NCI-H2196 (cell line): Measurements from ENCODE around the gene RBPJ.

Experiments
- DNase-seq: peaks from one replicate; lab custom pipeline; 2025; ENCODE audit not compliant: unreplicated experiment; lab: John Stamatoyannopoulos, UW

RBPJ gene

DNA sequence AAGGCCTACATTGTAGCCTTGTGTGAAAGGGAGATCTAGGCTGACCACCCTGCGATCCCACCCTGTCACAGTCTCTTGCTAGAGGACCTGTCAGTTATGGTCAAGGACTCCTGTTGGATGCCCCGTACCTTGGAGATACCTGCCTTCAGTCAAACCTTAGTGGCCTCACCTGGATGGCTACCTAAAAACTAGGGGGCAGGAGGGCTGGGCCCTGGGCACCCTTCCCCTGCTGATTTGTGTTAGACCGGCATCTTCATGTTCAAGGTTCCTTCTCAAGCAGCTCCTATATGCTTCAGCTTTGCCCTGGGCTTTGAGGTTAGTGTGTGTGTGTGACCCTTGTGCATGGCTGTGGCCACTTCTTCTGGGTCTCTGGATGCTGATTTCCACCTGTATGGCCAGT lies 134.1 kb downstream of the RBPJ start:
- no peak for DNase-seq

DNA sequence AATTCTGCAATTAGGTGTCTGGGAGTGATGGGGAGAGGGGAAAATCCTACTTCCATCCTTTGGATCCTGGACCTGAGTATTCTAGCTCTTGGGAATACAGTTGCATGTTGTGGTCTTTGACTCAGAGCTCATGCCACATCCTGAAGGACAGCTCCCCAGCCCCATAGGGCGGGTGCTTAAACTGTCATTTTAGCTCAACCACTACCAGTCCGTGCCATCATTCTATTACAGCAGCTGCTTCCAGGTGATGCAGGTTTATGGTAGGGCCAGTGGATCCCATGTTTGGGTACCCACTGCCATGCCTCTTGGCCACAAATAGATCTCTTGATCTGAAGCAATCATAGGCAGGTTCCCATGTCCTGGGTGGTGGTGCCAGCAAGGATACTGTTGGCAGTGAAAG lies 134.8 kb downstream of the RBPJ start:
- DNase-seq = no peak

DNA sequence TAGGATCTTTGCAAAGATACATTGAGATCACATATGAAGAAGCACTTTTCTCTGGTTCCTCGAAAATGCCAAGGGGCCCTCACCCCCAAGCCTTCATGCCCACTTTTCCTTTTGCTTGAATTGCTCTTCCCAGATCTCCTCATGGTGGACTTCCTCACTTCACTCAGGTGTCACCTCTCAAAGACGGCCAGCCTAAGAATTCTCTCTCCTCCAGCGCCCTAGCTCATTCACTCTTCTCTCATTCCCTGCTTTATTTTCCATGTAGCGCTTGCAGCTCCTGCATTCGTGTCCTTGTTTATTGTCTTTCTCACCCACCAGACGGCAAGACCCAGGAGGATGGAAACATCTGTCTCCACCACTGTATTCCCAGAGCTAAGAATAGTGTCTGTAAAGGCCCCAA lies 136.6 kb downstream of the RBPJ start:
- no peak for DNase-seq

DNA sequence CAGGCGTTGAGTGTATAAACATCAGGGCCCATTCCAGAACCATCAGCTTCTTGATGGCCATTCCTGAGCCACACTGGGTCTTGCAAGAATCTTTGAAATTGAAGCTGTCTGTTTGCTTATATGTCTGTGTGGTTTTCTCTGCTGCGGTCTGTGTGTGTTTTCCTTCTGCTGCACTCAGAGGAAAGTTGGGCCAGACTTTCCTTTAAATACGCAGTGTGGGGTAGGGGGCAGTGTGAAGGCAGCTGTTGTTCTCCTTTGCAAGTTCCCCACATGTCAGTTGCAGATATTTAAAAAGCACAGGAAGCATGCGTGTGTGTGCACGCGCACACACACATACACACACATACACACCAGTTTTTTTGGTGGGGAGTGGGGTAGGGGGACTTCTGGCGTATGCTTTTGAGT lies 137.3 kb downstream of the RBPJ start:
- DNase-seq = no peak

DNA sequence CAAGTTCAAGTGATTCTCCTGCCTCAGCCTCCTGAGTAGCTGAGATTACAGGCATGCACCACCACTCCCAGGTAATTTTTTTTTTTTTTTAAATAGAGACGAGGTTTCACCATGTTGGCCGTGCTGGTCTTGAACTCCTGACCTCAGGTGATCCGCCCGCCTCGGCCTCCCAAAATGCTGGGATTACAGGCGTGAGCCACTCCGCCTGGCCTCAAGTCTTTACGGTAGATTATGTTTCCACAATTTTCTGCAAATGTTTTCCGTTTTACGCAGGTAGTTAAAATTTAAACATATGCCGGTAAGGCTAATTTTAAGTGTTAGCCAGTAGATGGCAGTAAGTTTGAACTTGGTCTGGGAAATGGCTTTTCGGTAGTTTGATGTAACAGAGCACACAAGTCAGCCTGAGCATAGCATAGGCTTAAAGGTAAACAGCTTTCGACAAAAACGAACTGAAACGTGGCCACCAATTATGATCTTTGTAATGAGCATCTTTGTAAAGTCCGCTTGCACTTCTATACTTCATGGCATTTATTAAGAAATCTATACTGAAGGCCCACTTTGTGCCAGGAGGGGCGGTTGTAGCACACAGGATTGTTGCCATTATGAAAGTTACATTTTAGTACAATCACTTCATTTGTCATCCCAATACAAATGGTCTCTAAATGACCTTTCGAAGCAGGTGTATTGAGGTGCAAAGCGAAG lies 138.4 kb downstream of the RBPJ start:
- DNase-seq = peak; percentile 19

DNA sequence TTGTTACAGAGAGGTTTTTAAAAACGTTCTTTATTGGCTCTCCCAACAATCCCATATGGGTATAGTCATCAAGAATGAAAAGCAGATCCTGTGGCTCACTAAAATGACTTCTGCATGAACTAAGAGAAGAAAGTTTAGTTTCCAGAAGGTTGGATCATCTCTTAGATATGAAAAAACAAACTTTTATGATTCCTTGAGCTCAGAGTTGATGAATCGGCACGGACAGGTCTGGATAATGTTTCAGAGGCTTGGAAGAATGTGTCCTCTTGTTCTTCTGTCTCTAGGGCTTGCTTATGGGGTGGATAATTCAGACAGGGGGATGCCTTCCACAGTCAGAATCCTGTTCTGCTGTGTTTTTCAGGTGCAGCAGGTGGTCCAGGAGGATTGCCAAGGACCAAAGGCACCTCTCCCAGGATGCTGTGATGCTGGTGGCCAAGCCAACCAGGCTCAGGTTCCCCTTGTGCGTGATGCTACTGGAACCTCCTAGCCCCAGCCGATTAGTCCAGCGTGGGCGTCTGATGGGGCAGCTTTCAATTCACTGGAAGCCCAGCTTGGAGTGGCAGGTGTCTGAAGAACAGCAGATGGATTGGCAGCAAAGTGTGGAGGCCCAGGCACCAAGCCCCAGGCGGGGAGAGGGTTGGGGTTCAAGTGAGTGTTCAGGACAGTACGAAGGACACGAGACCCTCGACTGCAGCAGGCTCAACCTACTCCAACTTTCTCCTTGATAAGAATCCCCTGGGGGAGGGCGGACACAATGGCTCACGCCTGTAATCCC lies 139.1 kb downstream of the RBPJ start:
- no peak for DNase-seq

DNA sequence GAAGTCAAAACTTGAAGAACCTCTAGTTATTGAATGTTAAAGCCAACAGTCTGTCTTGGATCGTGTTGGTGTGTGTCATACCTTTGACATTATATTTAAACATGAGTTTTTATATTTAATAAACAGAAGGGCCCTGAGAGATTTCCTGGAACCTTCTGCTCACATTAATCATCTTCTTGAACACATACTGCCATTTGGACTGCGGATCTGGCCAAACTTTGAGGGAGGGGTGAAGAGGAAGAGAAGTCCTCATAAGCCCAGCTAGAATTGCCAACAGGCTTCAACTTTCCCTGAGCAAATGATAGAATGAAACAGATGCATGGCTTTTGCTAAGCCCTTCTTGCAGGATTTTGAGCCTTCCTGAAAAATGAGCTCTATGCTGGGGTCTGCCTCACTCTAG lies 142.1 kb downstream of the RBPJ start:
- DNase-seq = no peak

DNA sequence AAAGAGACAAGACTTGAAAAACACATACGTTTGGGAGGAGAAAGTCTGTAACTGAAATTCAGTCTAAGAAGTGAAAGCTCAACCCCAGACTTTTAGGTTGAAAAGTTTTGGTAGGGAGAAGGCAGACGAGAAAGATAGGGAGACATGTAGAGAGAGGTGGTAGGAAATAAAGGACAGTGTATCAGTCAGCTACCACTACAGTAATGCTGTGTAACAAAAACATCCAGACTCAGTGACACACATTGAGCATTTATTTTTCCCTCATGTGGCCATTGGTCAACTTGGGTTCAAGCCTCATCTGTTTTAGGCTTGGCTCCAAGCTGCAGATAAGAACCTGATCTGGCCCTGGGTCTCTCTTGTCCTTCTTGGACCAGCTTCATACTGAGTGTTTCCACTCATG lies 142.6 kb downstream of the RBPJ start:
- no peak for DNase-seq

DNA sequence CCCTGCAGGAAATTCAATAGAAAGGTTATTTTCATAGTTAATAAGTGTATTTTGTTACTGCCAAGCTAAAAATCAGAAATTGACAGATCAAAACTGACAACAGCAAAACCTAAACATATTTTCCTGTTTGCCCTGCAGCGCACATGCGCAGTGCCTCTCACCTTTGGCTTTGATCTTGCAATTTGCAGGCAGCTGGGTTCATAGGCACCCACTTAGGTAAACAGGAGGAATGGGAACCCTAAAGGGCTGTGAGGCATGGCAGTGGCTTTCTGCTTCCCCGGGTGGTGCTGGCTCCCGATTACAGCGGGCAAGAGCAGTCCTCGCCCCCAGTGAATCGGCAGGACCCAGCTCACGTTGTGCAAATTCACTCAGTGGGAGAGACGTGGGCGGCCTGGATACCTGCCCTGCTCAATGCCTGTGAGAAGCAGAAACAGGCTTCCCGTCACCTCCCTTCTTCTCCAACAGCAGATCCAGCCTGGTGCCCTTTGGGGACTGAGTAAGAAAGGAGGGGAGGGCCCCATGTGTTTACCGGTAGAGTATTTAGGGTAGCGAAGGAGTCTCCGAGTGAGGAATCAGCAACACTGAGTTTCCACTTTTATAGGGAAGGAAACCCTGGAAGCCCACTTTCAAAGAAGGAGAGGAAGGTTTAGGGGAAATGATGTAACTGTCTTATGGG lies 143.7 kb downstream of the RBPJ start:
- no peak for DNase-seq

DNA sequence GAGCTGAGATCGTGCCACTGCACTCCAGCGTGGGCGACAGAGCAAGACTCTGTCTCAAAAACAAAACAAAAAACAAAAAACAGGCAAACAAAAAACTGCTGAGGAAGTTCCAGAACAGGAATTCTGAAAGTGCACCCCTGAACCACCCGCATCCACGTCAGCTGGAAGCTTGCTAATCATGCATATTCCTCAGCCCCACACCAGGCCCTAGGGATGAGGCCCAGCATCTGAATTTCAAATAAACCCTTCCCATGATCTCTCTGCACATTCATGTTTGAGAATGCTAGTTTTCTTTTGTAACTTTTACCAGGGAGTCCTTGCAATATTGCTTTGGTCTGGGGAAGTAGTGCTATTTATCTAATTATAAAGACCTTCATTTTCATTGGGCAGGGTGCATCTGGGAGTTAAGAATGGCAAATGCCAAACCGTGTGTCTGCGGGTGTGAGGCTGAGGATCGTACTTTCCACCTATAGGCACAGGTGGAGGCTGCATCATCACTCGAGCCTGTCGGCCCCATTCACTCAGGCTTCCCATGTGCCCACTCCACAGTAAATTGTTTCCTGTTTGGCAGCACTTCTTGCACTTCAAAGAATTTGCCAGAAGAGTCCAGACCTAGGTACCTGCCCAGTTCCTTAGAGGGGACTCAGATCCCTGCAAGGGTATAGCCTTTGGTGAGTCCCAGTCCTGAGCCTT lies 145.9 kb downstream of the RBPJ start:
- DNase-seq = no peak

DNA sequence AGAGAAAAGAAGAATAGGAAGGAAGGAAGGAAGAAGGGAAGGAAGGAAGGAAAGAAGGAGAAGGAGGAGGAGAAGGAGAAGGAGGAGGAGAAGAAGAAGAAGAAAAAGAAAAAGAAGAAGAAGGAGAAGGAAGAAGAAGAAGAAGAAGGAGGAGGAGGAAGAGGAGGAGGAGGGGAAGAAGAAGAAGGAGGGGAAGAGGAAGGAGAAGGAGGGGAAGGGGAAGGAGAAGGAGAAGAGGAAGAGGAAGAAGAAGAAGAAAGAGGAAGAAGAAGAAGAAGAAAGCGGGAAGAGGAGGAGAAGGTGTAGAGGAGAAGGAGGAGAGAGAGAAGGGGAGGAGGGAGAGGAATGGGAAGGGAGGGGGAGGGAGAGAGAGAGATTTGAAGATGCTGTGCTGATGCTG lies 146.9 kb downstream of the RBPJ start:
- DNase-seq = no peak

DNA sequence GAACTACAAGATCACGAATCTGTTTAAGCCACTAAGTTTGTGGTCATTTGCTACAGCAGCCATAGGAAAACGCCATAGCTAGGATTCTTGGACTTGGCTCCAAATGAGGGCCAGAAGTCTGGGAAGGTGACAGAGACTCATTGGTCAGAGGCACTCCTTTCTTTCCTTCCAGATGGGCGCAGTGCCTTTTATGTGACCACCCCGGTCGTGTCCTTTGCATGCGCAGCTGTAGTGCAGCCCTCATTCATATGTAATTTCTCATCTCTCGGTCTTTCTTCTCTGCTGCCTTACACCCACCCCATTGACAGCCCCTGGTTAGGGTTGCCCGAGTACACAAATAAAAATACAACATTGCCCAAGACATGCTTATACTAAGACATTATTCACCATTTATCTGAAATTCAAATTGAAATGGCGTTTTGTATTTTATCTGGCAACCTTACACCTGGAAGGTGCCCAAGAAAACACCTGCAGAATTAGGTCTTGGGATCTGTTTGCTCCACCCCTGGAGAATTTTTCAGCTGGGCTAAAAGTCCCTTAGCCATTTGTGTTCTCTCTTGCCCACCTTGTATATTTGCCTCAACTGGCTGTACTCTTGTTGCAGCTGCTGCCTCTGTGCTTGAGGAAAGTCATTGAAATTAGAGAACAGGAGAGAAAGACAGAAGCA lies 147.6 kb downstream of the RBPJ start:
- DNase-seq = no peak

DNA sequence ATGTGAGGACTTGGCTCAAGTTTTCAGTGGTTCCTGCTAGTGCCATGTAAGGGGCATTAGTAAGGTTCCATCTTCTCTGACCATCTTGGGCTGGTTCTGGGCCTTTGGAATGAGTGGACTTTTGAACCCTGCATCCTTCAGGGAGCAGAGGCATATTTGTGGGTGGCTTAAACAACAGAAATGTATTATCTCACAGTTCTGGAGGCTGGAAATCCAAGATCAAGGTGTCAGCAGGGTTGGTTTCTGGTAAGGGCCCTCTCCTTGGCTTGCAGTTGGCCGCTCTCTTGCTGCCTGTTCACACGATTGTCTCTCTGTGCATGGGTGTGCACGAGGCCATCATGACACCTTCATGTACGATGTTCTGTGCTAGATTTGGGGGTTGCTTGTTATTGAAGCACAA lies 148.2 kb downstream of the RBPJ start:
- DNase-seq = no peak

DNA sequence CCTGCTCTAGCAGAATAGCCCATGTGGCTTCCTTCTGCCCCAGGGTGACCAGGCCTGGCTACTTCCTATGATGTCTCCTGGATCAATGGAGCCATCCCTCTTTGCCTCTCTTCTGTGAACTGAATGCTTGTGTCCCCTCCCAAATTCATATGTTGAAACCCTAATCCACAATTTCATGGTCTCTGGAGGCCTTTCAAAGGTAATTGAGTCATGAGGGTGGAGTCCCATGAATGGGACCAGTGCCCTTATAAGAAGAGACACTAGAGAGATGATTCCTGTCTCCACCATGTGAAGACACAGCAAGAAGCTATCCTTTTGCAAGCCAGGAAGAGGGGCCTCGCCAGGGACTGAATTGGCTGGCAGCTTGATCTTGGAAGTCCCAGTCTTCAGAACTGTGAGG lies 151.1 kb downstream of the RBPJ start:
- DNase-seq = no peak

DNA sequence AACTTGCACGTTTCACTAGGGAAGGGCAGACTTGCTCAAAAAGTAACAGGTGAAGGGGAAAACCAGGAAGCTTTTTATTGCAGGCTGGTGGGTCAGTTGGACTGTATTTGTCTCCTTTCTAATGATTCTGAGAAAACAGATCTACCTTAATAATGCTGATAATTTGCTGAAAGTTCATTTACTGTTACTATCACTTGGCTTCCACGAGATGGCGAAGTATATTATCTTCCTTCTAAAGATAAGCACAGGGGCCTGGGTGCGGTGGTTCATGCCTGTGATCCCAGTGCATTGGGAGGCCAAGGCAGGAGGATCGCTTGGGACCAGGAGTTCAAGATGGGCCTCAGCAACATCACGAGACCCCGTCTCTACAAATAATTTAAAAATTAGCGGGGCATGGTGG lies 153.1 kb downstream of the RBPJ start:
- no peak for DNase-seq

DNA sequence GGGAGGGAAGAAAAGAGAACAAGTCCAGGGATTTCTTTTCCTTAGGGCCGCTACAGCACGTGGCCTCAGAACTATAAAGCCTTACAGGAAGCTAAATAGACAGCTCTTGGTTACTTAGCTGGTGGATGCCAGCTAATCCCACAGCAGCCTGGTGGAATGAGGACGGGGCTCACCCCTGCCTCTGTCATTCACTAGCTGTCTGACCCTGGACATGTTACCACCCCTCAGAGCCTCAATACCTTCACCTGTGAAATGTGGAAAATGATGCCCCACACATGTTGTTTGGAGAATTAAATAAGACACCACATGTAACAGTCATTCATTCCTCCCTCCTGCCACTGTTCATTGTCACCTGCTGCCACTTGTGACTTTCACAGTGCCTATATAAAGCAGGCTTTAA lies 153.7 kb downstream of the RBPJ start:
- no peak for DNase-seq

DNA sequence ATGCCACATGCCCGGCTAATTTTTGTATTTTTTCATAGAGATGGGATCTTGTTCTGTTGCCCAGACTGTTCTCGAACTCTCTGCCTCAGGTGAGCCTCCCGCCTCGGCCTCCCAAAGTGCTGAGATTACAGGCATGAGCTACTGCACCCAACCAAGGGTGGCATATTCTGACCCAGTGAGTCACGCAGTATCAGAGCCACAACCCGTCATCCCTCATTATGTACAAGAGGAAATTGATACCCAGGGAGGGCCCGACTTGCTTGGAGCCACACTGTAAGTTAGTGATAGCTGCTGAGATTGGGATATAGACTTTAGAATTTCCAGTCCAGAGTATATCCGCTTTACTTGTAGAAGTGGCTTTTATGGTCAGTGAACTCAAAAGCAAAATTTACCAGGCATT lies 154.9 kb downstream of the RBPJ start:
- no peak for DNase-seq

DNA sequence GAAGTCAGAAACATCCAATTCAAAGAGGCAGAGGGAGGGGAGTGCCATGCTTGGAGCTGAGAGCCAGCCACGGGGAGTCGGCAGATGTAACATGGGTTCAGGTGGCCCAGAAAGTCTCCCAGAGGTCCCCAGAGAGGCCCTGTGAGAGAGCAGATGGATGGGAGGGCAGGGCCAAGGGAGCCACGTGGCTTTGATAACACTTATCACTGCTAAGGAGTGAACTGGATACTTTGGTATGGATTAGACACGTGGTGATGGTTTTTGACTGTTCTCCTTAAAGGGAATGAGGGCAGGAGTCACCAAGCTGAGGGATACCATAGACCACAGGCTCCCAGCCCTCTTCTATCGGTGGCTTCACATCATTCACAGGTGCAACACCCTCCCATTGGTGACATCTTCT lies 155.7 kb downstream of the RBPJ start:
- DNase-seq = no peak

DNA sequence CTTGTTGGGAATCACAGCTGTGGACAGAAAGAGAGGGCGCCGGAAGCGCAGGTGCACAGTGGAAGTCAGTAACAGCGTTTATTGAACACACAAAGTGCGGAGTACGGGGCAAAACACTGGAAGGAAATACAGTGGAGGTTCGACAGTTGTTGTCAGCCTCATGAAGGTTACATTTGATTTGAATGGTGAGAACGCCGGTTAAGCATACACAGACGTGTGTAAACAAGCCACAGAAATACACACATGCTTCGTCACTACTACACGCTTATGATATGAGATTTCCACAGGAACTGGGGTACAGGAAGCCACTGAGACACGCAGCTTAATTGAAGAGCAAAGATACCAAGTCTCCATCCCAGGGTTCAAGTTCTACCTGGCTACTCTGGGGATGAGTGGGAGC lies 157.5 kb downstream of the RBPJ start:
- no peak for DNase-seq

DNA sequence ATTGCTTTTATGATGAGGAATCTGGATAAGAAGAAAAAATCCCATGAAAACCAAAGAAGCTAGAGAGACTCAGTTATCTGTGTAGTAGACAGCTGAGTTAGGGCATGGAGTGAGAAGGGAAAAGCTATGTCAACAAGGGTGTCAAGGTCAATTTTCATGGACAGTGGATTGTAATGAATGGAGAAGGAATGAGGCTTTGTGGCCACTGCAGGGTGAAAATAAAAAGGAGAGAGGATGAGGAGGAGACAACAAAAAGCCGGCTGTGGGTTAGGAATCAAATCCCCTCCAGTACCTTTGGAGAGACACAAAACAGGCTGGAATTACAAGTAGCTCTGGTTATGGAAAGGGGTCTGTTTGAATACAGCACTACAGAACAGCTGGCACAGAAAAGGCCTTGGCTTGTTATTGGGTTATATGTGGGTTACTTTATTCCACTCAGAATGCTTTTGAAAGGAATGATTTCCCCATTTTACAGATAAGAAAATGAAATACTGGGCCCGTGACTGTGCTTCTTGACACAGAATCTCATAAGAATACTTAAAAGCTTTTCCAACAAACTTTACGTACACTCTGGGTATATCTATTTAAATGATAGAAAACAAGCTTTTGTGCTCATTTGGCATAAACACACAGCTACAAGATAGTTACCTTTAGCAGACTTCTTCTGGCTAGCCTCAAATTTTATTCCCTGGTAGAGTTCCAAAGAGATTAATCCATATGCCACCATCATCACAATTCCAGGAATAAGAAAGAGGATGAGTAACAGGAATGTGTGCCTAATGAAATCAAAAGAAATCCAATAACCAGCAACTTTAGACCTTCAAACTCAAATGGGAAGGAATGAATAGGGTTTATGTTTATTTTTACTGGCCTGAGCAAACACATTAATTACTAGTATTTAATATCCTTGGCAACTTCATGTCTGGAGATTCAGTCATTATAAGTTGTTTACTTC lies 162.0 kb downstream of the RBPJ start:
- no peak for DNase-seq
